Gastroesophageal sphincter (tissue), 4 donors: Measurements from ENCODE around the gene DNASE2B. TPM values are rescaled to one million over a fixed set of nuclear protein-coding genes. Genes with fewer than 3 reads are reported as not detected.

ENCODE experiments used
- ATAC-seq: fragments of 150-250 bp; one replicate; pipeline ENCODE4 v1.9.1; 2016; ENCODE audit warnings: mild to moderate bottlenecking, moderate library complexity
- H3K27ac ChIP-seq, 4 donors: fragments of 200-600 bp; sonication (generic) in 3 of 4; 1 replicate in 3 of 4; 2 replicates in 1 of 4; pipeline ENCODE4 v1.5.1; 2016 to 2019
- H3K27me3 ChIP-seq: fragments of 200-600 bp; sonication (generic); one replicate; pipeline ENCODE4 v1.5.1; 2019
- H3K36me3 ChIP-seq, 2 donors: fragments of 200-600 bp; sonication (generic); one replicate each; pipeline ENCODE4 v1.5.1; 2019; ENCODE audit warnings: control low read depth in 1 of 2
- H3K4me1 ChIP-seq, 3 donors: fragments of 200-600 bp; sonication (generic); 1 replicate in 2 of 3; 2 replicates in 1 of 3; pipeline ENCODE4 v1.5.1; 2016 to 2019; ENCODE audit warnings: control low read depth in 2 of 3
- H3K4me3 ChIP-seq, 2 donors: fragments of 200-600 bp; sonication (generic); one replicate each; pipeline ENCODE4 v1.5.1; 2019; ENCODE audit warnings: mild to moderate bottlenecking in 1 of 2, moderate library complexity in 1 of 2
- H3K9me3 ChIP-seq, 3 donors: fragments of 200-600 bp; sonication (generic); one replicate each; pipeline ENCODE4 v1.5.1; 2017 to 2019; ENCODE audit warnings: control low read depth in 2 of 3
- CTCF ChIP-seq, 4 experiments: fragments of 200-600 bp in 2 of 4; fragments of 450-650 bp in 2 of 4; sonication (generic) in 1 of 4; IDR thresholded peaks; one replicate each; pipeline ENCODE4 v1.5.1; 2017 to 2019; ENCODE audit warnings: antibody characterized with exemption in 4 of 4, mild to moderate bottlenecking in 2 of 4, moderate library complexity in 2 of 4
- EP300 ChIP-seq: sonication (generic); formaldehyde crosslinking; IDR thresholded peaks from one replicate; pipeline ENCODE4 v1.6.1; 2017; ENCODE audit warnings: antibody characterized with exemption, mild to moderate bottlenecking
- POLR2A ChIP-seq, 2 donors: fragments of 450-650 bp; IDR thresholded peaks; one replicate each; pipeline ENCODE4 v1.6.1; 2017; ENCODE audit warnings: antibody characterized with exemption in 2 of 2, mild to moderate bottlenecking in 2 of 2, moderate library complexity in 1 of 2
- POLR2AphosphoS5 ChIP-seq: sonication (generic); formaldehyde crosslinking; IDR thresholded peaks from one replicate; pipeline ENCODE4 v1.6.1; 2017; ENCODE audit warnings: antibody characterized with exemption
- WGBS, 2 donors: methylation state at CpG; one replicate each; pipeline ENCODE4 v1.1.5; 2018; ENCODE audit warnings: low coverage in 1 of 2; 5-methylcytosine and 5-hydroxymethylcytosine counted together
- total RNA-seq, 4 donors: library from RNA; depleted of rRNA; stranded (reverse); fragments of >200 nt; gene quantifications; one replicate each; pipeline ENCODE4 v1.1.0, GENCODE V29; 2016

Gene DNASE2B
- total RNA-seq, 4 donors from 2014 or later = not detected

DNA sequence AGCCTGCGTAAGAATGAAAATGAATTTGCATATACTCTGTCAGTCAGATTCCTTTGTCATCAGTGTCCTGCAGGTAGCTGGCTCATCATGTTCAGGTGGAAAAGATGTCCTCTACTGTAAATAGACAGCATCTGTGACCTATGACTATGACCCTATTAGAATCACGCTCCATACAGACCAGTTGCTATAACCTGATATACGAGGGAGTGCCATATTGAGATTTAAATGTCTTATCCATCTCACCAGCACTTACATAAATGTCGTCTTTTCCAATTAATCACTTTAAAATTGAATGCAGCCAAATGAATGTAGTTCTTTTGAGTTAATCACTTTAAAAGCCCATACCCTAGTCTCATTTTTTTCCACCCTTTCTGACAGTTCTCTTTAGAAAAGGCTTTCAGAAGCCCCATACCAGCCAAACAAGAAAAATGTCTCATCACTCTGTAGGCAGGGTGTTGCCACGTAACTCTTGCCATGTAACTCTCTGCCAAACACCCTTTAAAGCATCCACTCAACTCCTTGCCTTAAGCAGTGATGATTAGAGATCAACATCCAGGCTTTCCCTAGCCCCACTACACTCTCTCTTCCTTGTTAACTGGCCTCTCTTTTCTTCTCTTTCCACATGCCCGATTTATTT lies 26.3 kb downstream of the DNASE2B start:
- Histone ChIP-seq H3K4me1 (no peaks in the 10 kb centered on the region), H3K27ac (no peak overlapping the region), H3K27me3 (no peaks in the 10 kb centered on the region), H3K4me3 (no peak overlapping the region), H3K36me3 (no peaks in the 10 kb centered on the region), H3K9me3 (peaks cover 0 to under 1% (median 0%) of the 10 kb centered on the region in 3 donors)
- TF ChIP-seq POLR2AphosphoS5 = no peak
- no peak for TF ChIP-seq POLR2A (IDR thresholded peaks at IDR 0.05)
- no peak for TF ChIP-seq CTCF (IDR thresholded peaks at IDR 0.05)
- no peak for TF ChIP-seq EP300
- 63 to 74% methylated on average over 6 of the region's 6 CpGs for WGBS, 2 donors
- no peak for ATAC-seq

GRCh38 chr1:84425150-84425896 lies 27.0 kb downstream of the DNASE2B start:
- Histone ChIP-seq H3K4me3 (no peak overlapping the region), H3K36me3 (no peaks in the 10 kb centered on the region), H3K27ac (no peak overlapping the region), H3K4me1 (no peaks in the 10 kb centered on the region), H3K27me3 (no peaks in the 10 kb centered on the region), H3K9me3 (peaks cover 0 to 6% (median 0%) of the 10 kb centered on the region in 3 donors)
- WGBS, 2 donors = 55 to 68% methylated on average over 4 to 5 of the region's 5 CpGs
- ATAC-seq = no peak
- TF ChIP-seq POLR2AphosphoS5 = no peak

GRCh38 chr1:84426376-84426775 lies 28.1 kb downstream of the DNASE2B start:
- TF ChIP-seq EP300 = no peak
- Histone ChIP-seq H3K27me3 (no peaks in the 10 kb centered on the region), H3K4me1 (no peaks in the 10 kb centered on the region), H3K27ac (no peak overlapping the region), H3K36me3 (no peaks in the 10 kb centered on the region), H3K4me3 (no peak overlapping the region), H3K9me3 (peaks cover 0 to 7% (median 0%) of the 10 kb centered on the region in 3 donors)
- no peak for ATAC-seq
- WGBS, 2 donors = 83 to 95% methylated on average over 2 of the region's 2 CpGs

GRCh38 chr1:84427250-84428188 lies 29.2 kb downstream of the DNASE2B start:
- H3K36me3 ChIP-seq = no peaks in the 10 kb centered on the region
- whole genome bisulfite sequencing, 2 donors = 77% methylated on average over 4 to 5 of the region's 6 CpGs
- TF ChIP-seq EP300 (no peak), POLR2AphosphoS5 (no peak), POLR2A (IDR thresholded peaks at IDR 0.05) (no peak), CTCF (IDR thresholded peaks at IDR 0.05) (no peak)

GRCh38 chr1:84428235-84428634 lies 30.0 kb downstream of the DNASE2B start:
- H3K27ac ChIP-seq = no peak overlapping the region
- 62 to 78% methylated on average over 4 to 5 of the region's 5 CpGs for WGBS, 2 donors
- no peaks in the 10 kb centered on the region for H3K27me3 ChIP-seq
- peaks cover 0 to 7% (median 0%) of the 10 kb centered on the region in 3 donors for H3K9me3 ChIP-seq
- no peak for TF ChIP-seq POLR2A (IDR thresholded peaks at IDR 0.05)
- no peak for TF ChIP-seq CTCF (IDR thresholded peaks at IDR 0.05)
- no peak for TF ChIP-seq EP300
- TF ChIP-seq POLR2AphosphoS5 = no peak
- H3K36me3 ChIP-seq = no peaks in the 10 kb centered on the region
- H3K4me1 ChIP-seq = peaks cover 0 to 1% (median 0%) of the 10 kb centered on the region in 3 donors
- H3K4me3 ChIP-seq = no peak overlapping the region
- ATAC-seq = no peak

More at GRCh38 chr1:84427250-84428188, 29.2 kb downstream of the DNASE2B start:
- H3K27me3 ChIP-seq = no peaks in the 10 kb centered on the region
- no peak for ATAC-seq
- H3K4me1 ChIP-seq = no peaks in the 10 kb centered on the region
- peaks cover 0 to 7% (median 0%) of the 10 kb centered on the region in 3 donors for H3K9me3 ChIP-seq
- H3K4me3 ChIP-seq = no peak overlapping the region
- H3K27ac ChIP-seq = no peak overlapping the region
